ENCODE results near the gene GLI3.

DNA sequence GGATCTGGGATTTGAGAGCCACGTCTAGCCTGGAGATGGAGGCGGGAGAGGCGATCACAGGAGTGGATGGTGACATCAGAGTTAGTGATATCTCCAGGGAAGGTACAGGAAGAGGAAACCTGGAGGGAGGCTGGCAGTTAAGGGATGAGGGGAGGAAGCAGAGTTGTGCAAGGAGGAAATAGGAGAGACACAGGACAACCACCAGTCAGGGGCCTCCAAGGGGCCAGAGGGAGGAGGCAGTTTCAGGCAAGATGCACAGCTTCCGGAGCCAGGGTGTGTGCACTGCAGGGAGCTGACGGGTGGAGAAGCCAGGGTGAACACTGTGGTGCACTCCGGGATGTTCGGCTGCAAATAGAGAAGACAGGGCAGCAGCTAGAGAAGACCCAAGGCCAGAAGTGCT is 141.2 kb downstream of the GLI3 start:
- TF ChIP-seq EZH2phosphoT487 (IDR thresholded peaks at IDR 0.05; ENCODE audit: insufficient read depth, low read depth), result no peak
- no peak for TF ChIP-seq EZH2 (IDR thresholded peaks at IDR 0.05; ENCODE audit: insufficient read depth, poor library complexity, severe bottlenecking)

Data from GM23248 (cell line).